ENCODE data around the gene ZNF484. TPM values are rescaled to one million over a fixed set of nuclear protein-coding genes. Genes with fewer than 3 reads are reported as not detected.
"Not testable (repeated sequence)": the region's sequence is repeated elsewhere in the genome, so short reads cannot be mapped to it uniquely, and the experiment has no call there.

Gene ZNF484
- total RNA-seq, 2 donors from 2014 or later = 13.5 to 14.7 TPM

GRCh38 chr9:92838411-92838810 is 39.4 kb downstream of the ZNF484 start:
- not testable (repeated sequence) for H3K36me3 Mint-ChIP-seq (ENCODE audit: low read depth); H3K4me3 Mint-ChIP-seq; ATAC-seq; H3K4me1 Mint-ChIP-seq; H3K27me3 Mint-ChIP-seq; H3K27ac Mint-ChIP-seq; DNase-seq
- H3K9me3 ChIP-seq (ENCODE audit: control insufficient read depth, low read length, poor library complexity, severe bottlenecking) = peaks cover 13% of the 10 kb centered on the region

- Mint-ChIP-seq H3K27me3 (no peaks in the 10 kb centered on the region), H3K4me1 (no peaks in the 10 kb centered on the region), H3K4me3 (no peak overlapping the region), H3K27ac (no peak overlapping the region), H3K36me3 (ENCODE audit: low read depth) (peaks cover 5% of the 10 kb centered on the region)
- ATAC-seq (no peak), DNase-seq (no peak)
- peaks cover 13% of the 10 kb centered on the region for H3K9me3 ChIP-seq (ENCODE audit: control insufficient read depth, low read length, poor library complexity, severe bottlenecking)
Measured at GRCh38 chr9:92837191-92837590, 40.6 kb downstream of the ZNF484 start.

- DNase-seq (no peak), ATAC-seq (no peak)
- no peak overlapping the region for H3K27ac Mint-ChIP-seq
- no peak overlapping the region for H3K4me3 Mint-ChIP-seq
- peaks cover 4% of the 10 kb centered on the region for H3K36me3 Mint-ChIP-seq (ENCODE audit: low read depth)
- peaks cover 2% of the 10 kb centered on the region for H3K4me1 Mint-ChIP-seq
- peaks cover 15% of the 10 kb centered on the region for H3K27me3 Mint-ChIP-seq
- no peaks in the 10 kb centered on the region for H3K9me3 ChIP-seq (ENCODE audit: control insufficient read depth, low read length, poor library complexity, severe bottlenecking)
Measured at GRCh38 chr9:92829420-92829819, 48.4 kb downstream of the ZNF484 start.

- H3K27me3 Mint-ChIP-seq = peaks cover 26% of the 10 kb centered on the region
- ATAC-seq; H3K27ac Mint-ChIP-seq; H3K36me3 Mint-ChIP-seq (ENCODE audit: low read depth); H3K4me1 Mint-ChIP-seq; H3K4me3 Mint-ChIP-seq; H3K9me3 ChIP-seq (ENCODE audit: control insufficient read depth, low read length, poor library complexity, severe bottlenecking); DNase-seq: not testable (repeated sequence)
Measured at GRCh38 chr9:92825065-92825464, 52.8 kb downstream of the ZNF484 start.

- H3K9me3 ChIP-seq (ENCODE audit: control insufficient read depth, low read length, poor library complexity, severe bottlenecking) = no peaks in the 10 kb centered on the region
Measured at GRCh38 chr9:92820964-92821363, 56.9 kb downstream of the ZNF484 start.

GRCh38 chr9:92819898-92820297 is 57.9 kb downstream of the ZNF484 start:
- DNase-seq, H3K4me3 Mint-ChIP-seq, ATAC-seq: not testable (repeated sequence)

More at GRCh38 chr9:92820964-92821363, 56.9 kb downstream of the ZNF484 start:
- Mint-ChIP-seq H3K4me1 (peaks cover 2% of the 10 kb centered on the region), H3K27me3 (peaks cover 29% of the 10 kb centered on the region), H3K27ac (no peak overlapping the region), H3K36me3 (ENCODE audit: low read depth) (peaks cover 3% of the 10 kb centered on the region), H3K4me3 (no peak overlapping the region)
- no peak for ATAC-seq
- no peak for DNase-seq

GRCh38 chr9:92809629-92810326 is 68.1 kb downstream of the ZNF484 start:
- DNase-seq; H3K36me3 Mint-ChIP-seq (ENCODE audit: low read depth); H3K9me3 ChIP-seq (ENCODE audit: control insufficient read depth, low read length, poor library complexity, severe bottlenecking); ATAC-seq: not testable (repeated sequence)
- Mint-ChIP-seq H3K27ac (peak overlapping the region; percentile 34), H3K27me3 (peaks cover 64% of the 10 kb centered on the region), H3K4me3 (peak overlapping the region; percentile 90), H3K4me1 (peaks cover 14% of the 10 kb centered on the region)

More at GRCh38 chr9:92819898-92820297, 57.9 kb downstream of the ZNF484 start:
- peaks cover 35% of the 10 kb centered on the region for H3K27me3 Mint-ChIP-seq
- not testable (repeated sequence) for H3K9me3 ChIP-seq (ENCODE audit: control insufficient read depth, low read length, poor library complexity, severe bottlenecking); H3K36me3 Mint-ChIP-seq (ENCODE audit: low read depth); H3K4me1 Mint-ChIP-seq; H3K27ac Mint-ChIP-seq

GRCh38 chr9:92808726-92809451 is 68.9 kb downstream of the ZNF484 start:
- Mint-ChIP-seq H3K4me1 (peaks cover 14% of the 10 kb centered on the region), H3K36me3 (ENCODE audit: low read depth) (peaks cover 6% of the 10 kb centered on the region), H3K27me3 (peaks cover 55% of the 10 kb centered on the region), H3K27ac (peak overlapping the region; percentile 34), H3K4me3 (peak overlapping the region; percentile 90)
- ATAC-seq (peak; percentile 69), DNase-seq (peak; percentile 21 to 25 (median 22))
- H3K9me3 ChIP-seq (ENCODE audit: control insufficient read depth, low read length, poor library complexity, severe bottlenecking) = no peaks in the 10 kb centered on the region

- DNase-seq = peak in 1 of 3 donors; percentile 26
- peak overlapping the region; percentile 90 for H3K4me3 Mint-ChIP-seq
- peaks cover 47% of the 10 kb centered on the region for H3K27me3 Mint-ChIP-seq
- no peaks in the 10 kb centered on the region for H3K9me3 ChIP-seq (ENCODE audit: control insufficient read depth, low read length, poor library complexity, severe bottlenecking)
- peaks cover 14% of the 10 kb centered on the region for H3K4me1 Mint-ChIP-seq
- H3K27ac Mint-ChIP-seq = no peak overlapping the region
- ATAC-seq = peak; percentile 65
- peaks cover 6% of the 10 kb centered on the region for H3K36me3 Mint-ChIP-seq (ENCODE audit: low read depth)
Measured at GRCh38 chr9:92807757-92808725, 69.8 kb downstream of the ZNF484 start.

GRCh38 chr9:92807031-92807756 is 70.6 kb downstream of the ZNF484 start:
- DNase-seq = no peak
- H3K4me3 Mint-ChIP-seq = peak overlapping the region; percentile 90
- peaks cover 45% of the 10 kb centered on the region for H3K27me3 Mint-ChIP-seq
- ATAC-seq = no peak
- H3K4me1 Mint-ChIP-seq = peaks cover 14% of the 10 kb centered on the region
- H3K36me3 Mint-ChIP-seq (ENCODE audit: low read depth) = peaks cover 6% of the 10 kb centered on the region
- peak overlapping the region; percentile 16 for H3K27ac Mint-ChIP-seq
- no peaks in the 10 kb centered on the region for H3K9me3 ChIP-seq (ENCODE audit: control insufficient read depth, low read length, poor library complexity, severe bottlenecking)

GRCh38 chr9:92804727-92805126 is 73.1 kb downstream of the ZNF484 start:
- no peaks in the 10 kb centered on the region for H3K9me3 ChIP-seq (ENCODE audit: control insufficient read depth, low read length, poor library complexity, severe bottlenecking)
- H3K27ac Mint-ChIP-seq = no peak overlapping the region
- peaks cover 15% of the 10 kb centered on the region for H3K4me1 Mint-ChIP-seq
- no peak for DNase-seq
- H3K27me3 Mint-ChIP-seq = peaks cover 34% of the 10 kb centered on the region
- no peak overlapping the region for H3K4me3 Mint-ChIP-seq
- peaks cover 6% of the 10 kb centered on the region for H3K36me3 Mint-ChIP-seq (ENCODE audit: low read depth)
- no peak for ATAC-seq

GRCh38 chr9:92798358-92798757 is 79.5 kb downstream of the ZNF484 start:
- no peak for ATAC-seq
- H3K9me3 ChIP-seq (ENCODE audit: control insufficient read depth, low read length, poor library complexity, severe bottlenecking) = no peaks in the 10 kb centered on the region
- H3K27me3 Mint-ChIP-seq = peaks cover 48% of the 10 kb centered on the region
- no peak overlapping the region for H3K4me3 Mint-ChIP-seq
- peaks cover 2% of the 10 kb centered on the region for H3K36me3 Mint-ChIP-seq (ENCODE audit: low read depth)
- DNase-seq = no peak
- no peak overlapping the region for H3K27ac Mint-ChIP-seq
- H3K4me1 Mint-ChIP-seq = peaks cover 4% of the 10 kb centered on the region
